H9 (cell line): ENCODE results near the gene RNF31. TPM values are rescaled to one million over a fixed set of nuclear protein-coding genes. Genes with fewer than 3 reads are reported as not detected.
A peak's percentile ranks its signal among the peaks of the same experiment; 100 is the strongest.

ENCODE experiments used
- DNase-seq: peaks from one replicate; pipeline ENCODE4 v3.0.0-alpha.2; 2017
- H2AFZ ChIP-seq: one replicate; pipeline ENCODE4 v1.6.1; 2013; ENCODE audit warnings: mild to moderate bottlenecking, low read length, control low read depth, moderate library complexity
- H2AK5ac ChIP-seq: 2 replicates; pipeline ENCODE4 v1.6.1; 2013; ENCODE audit warnings: low read length, control low read depth, mixed read lengths; ENCODE audit not compliant: insufficient read length
- H2BK120ac ChIP-seq: one replicate; pipeline ENCODE4 v1.6.1; 2013; ENCODE audit warnings: low read depth, mild to moderate bottlenecking, low read length, control low read depth, inconsistent platforms; ENCODE audit not compliant: poor library complexity, severe bottlenecking
- H2BK12ac ChIP-seq: 2 replicates; pipeline ENCODE4 v1.6.1; 2013; ENCODE audit warnings: low read length, control low read depth, mixed read lengths, low read depth; ENCODE audit not compliant: insufficient read length
- H2BK15ac ChIP-seq: 2 replicates; pipeline ENCODE4 v1.6.1; 2013; ENCODE audit warnings: low read depth, low read length, control low read depth
- H2BK20ac ChIP-seq: one replicate; pipeline ENCODE4 v1.6.1; 2013; ENCODE audit warnings: low read depth, mild to moderate bottlenecking, low read length, control low read depth, inconsistent platforms; ENCODE audit not compliant: poor library complexity, severe bottlenecking
- H2BK5ac ChIP-seq: 2 replicates; pipeline ENCODE4 v1.6.1; 2013; ENCODE audit warnings: low read length, control low read depth, mixed read lengths; ENCODE audit not compliant: insufficient read length
- H3K14ac ChIP-seq: 2 replicates; pipeline ENCODE4 v1.6.1; 2013; ENCODE audit warnings: low read length, control low read depth; ENCODE audit not compliant: insufficient read depth
- H3K18ac ChIP-seq: 2 replicates; pipeline ENCODE4 v1.6.1; 2013; ENCODE audit warnings: low read depth, mild to moderate bottlenecking, mixed read lengths, low read length, control low read depth; ENCODE audit not compliant: insufficient read length
- H3K23ac ChIP-seq: 2 replicates; pipeline ENCODE4 v1.6.1; 2013; ENCODE audit warnings: low read length, control low read depth, mixed read lengths, low read depth; ENCODE audit not compliant: insufficient read length
- H3K23me2 ChIP-seq: 2 replicates; pipeline ENCODE4 v1.6.1; 2013; ENCODE audit warnings: low read depth, mild to moderate bottlenecking, mixed read lengths, low read length, control low read depth; ENCODE audit not compliant: insufficient read length, poor library complexity, severe bottlenecking
- H3K27ac ChIP-seq: 2 replicates; pipeline ENCODE4 v1.5.1; 2013; ENCODE audit warnings: low read length, control low read depth, mixed read lengths, low read depth; ENCODE audit not compliant: insufficient read length
- H3K27me3 ChIP-seq: 2 replicates; pipeline ENCODE4 v1.6.1; 2013; ENCODE audit warnings: low read length, control low read depth, inconsistent platforms; ENCODE audit not compliant: insufficient read depth
- H3K4ac ChIP-seq: 2 replicates; pipeline ENCODE4 v1.6.1; 2013; ENCODE audit warnings: low read depth, mild to moderate bottlenecking, control low read depth, inconsistent platforms, low read length, moderate library complexity
- H3K4me1 ChIP-seq: 2 replicates; pipeline ENCODE4 v1.6.1; 2013; ENCODE audit warnings: low read length, control low read depth, inconsistent platforms; ENCODE audit not compliant: insufficient read depth
- H3K4me2 ChIP-seq: 2 replicates; pipeline ENCODE4 v1.6.1; 2013; ENCODE audit warnings: low read length, control low read depth, mixed read lengths; ENCODE audit not compliant: insufficient read length, insufficient read depth
- H3K56ac ChIP-seq: 2 replicates; pipeline ENCODE4 v1.6.1; 2013; ENCODE audit warnings: low read depth, mild to moderate bottlenecking, mixed read lengths, low read length, control low read depth; ENCODE audit not compliant: insufficient read length
- H3K79me1 ChIP-seq: 2 replicates; pipeline ENCODE4 v1.6.1; 2013; ENCODE audit warnings: low read depth, mild to moderate bottlenecking, moderate library complexity, low read length, control low read depth, inconsistent platforms; ENCODE audit not compliant: insufficient read depth, poor library complexity, severe bottlenecking
- H3K79me2 ChIP-seq: 2 replicates; pipeline ENCODE4 v1.6.1; 2013; ENCODE audit warnings: low read length, control low read depth, inconsistent platforms; ENCODE audit not compliant: insufficient read depth
- H3K9ac ChIP-seq: 2 replicates; pipeline ENCODE4 v1.6.1; 2013; ENCODE audit warnings: low read length, control low read depth, mixed read lengths; ENCODE audit not compliant: insufficient read length; ENCODE audit errors: extremely low read depth
- H3K9me3 ChIP-seq: one replicate; pipeline ENCODE4 v1.6.1; 2013; ENCODE audit warnings: low read depth, low read length, inconsistent platforms; ENCODE audit not compliant: control insufficient read depth
- H3T11ph ChIP-seq: one replicate; pipeline ENCODE4 v1.6.1; 2013; ENCODE audit warnings: mild to moderate bottlenecking, low read length, control low read depth, inconsistent platforms
- H4K20me1 ChIP-seq: one replicate; pipeline ENCODE4 v1.6.1; 2013; ENCODE audit not compliant: control insufficient read depth, insufficient read length, insufficient read depth
- H4K5ac ChIP-seq: 2 replicates; pipeline ENCODE4 v1.6.1; 2013; ENCODE audit warnings: low read depth, mild to moderate bottlenecking, mixed read lengths, low read length, control low read depth; ENCODE audit not compliant: insufficient read length
- H4K8ac ChIP-seq: replicated peaks from 2 replicates; pipeline ENCODE4 v1.6.1; 2013; ENCODE audit warnings: low read length, control low read depth, mixed read lengths, low read depth; ENCODE audit not compliant: insufficient read length
- H4K91ac ChIP-seq: 2 replicates; pipeline ENCODE4 v1.6.1; 2013; ENCODE audit warnings: low read depth, mild to moderate bottlenecking, moderate library complexity, mixed read lengths, low read length, control low read depth; ENCODE audit not compliant: insufficient read length
- H3K27ac Mint-ChIP-seq, 3 experiments: 2 replicates in 2 of 3; 3 replicates in 1 of 3; pipeline ENCODE4 v1.8.0; 2020 to 2021; ENCODE audit warnings: mixed read lengths in 3 of 3, mild to moderate bottlenecking in 1 of 3, moderate library complexity in 1 of 3
- H3K27me3 Mint-ChIP-seq: 2 replicates; pipeline ENCODE4 v1.8.0; 2021; ENCODE audit warnings: low read depth, mild to moderate bottlenecking, moderate library complexity, mixed read lengths
- H3K36me3 Mint-ChIP-seq, 3 experiments: 2 replicates in 2 of 3; 3 replicates in 1 of 3; pipeline ENCODE4 v1.8.0; 2020 to 2021; ENCODE audit warnings: low read depth in 3 of 3, mixed read lengths in 3 of 3; ENCODE audit not compliant: insufficient read depth in 1 of 3
- H3K4me1 Mint-ChIP-seq, 2 experiments: 2 replicates each; pipeline ENCODE4 v1.8.0; 2020; ENCODE audit warnings: mixed read lengths in 2 of 2
- H3K4me3 Mint-ChIP-seq, 2 experiments: 2 replicates in 1 of 2; 3 replicates in 1 of 2; pipeline ENCODE4 v1.8.0; 2020 to 2021; ENCODE audit warnings: mild to moderate bottlenecking in 2 of 2, mixed read lengths in 2 of 2, moderate library complexity in 1 of 2
- H3K9me3 Mint-ChIP-seq, 2 experiments: 2 replicates in 1 of 2; 3 replicates in 1 of 2; pipeline ENCODE4 v1.8.0; 2020; ENCODE audit warnings: mild to moderate bottlenecking in 2 of 2, mixed read lengths in 2 of 2, moderate library complexity in 1 of 2
- CTCF ChIP-seq: fragments of 200-600 bp; sonication (generic); conservative IDR thresholded peaks from 3 replicates; pipeline ENCODE4 v1.8.0; 2021; ENCODE audit warnings: antibody characterized with exemption, mild to moderate bottlenecking
- WGBS: extraction: QIAGEN DNeasy Blood & Tissue Kit; methylation state at CpG from one replicate; pipeline ENCODE4 v1.1.7; 2013; ENCODE audit warnings: missing lambda C conversion rate, low lambda C conversion rate, mixed read lengths; ENCODE audit not compliant: insufficient read length; ENCODE audit errors: extremely low coverage; 5-methylcytosine and 5-hydroxymethylcytosine counted together
- total RNA-seq: library from RNA; stranded (reverse); gene quantifications from 2 replicates; pipeline ENCODE4 v1.2.1, GENCODE V29; 2021

The RNF31 gene
- total RNA-seq, 1 experiment from 2014 or later = 87.3 TPM

- H3K14ac ChIP-seq = no peak overlapping the region
- no peak for DNase-seq
- H2AK5ac ChIP-seq = no peak overlapping the region
- H3K27me3 ChIP-seq = no peaks in the 10 kb centered on the region
- H2BK20ac ChIP-seq = no peak overlapping the region
- no peak overlapping the region for H2AFZ ChIP-seq
- H4K5ac ChIP-seq = no peak overlapping the region
- H3K27ac Mint-ChIP-seq = peak overlapping the region in 2 of 3 experiments; percentile 53 to 75; a peak in 2 of 7 replicates
- H2BK15ac ChIP-seq = no peak overlapping the region
- peak overlapping the region; percentile 82 to 85 for H3K4me3 Mint-ChIP-seq
- peaks cover 22 to 34% (median 27%) of the 10 kb centered on the region in 3 experiments for H3K36me3 Mint-ChIP-seq
- H3K79me1 ChIP-seq = peaks cover 2% of the 10 kb centered on the region
- no peak overlapping the region for H2BK120ac ChIP-seq
- TF ChIP-seq CTCF = no peak
- no peak overlapping the region for H3K56ac ChIP-seq
- H3K27ac ChIP-seq = no peak overlapping the region
- H3K18ac ChIP-seq = no peak overlapping the region
- no peak overlapping the region for H2BK12ac ChIP-seq
- H3K4me2 ChIP-seq = peak overlapping the region; percentile 58
- 0 out of 5 replicates have a peak, but pooled peaks cover 0 to 2% of the 10 kb centered on the region in 2 experiments for H3K9me3 Mint-ChIP-seq
- H3K23ac ChIP-seq = no peak overlapping the region
- WGBS = no CpG with 5 or more reads among the region's 13 CpGs
- H2BK5ac ChIP-seq = no peak overlapping the region
- no peak overlapping the region for H3K4ac ChIP-seq
- H3K23me2 ChIP-seq = peaks cover 10% of the 10 kb centered on the region
- no peak overlapping the region for H4K8ac ChIP-seq
- no peak overlapping the region for H4K91ac ChIP-seq
- no peaks in the 10 kb centered on the region for H3K4me1 ChIP-seq
- peaks cover 3% of the 10 kb centered on the region; the same call in 1 of the 2 replicates for H3K79me2 ChIP-seq
- H4K20me1 ChIP-seq = no peaks in the 10 kb centered on the region
- no peak overlapping the region for H3K9ac ChIP-seq
- H3K9me3 ChIP-seq = no peaks in the 10 kb centered on the region
- no peak overlapping the region for H3T11ph ChIP-seq
- H3K27me3 Mint-ChIP-seq = no peaks in the 10 kb centered on the region
- peaks cover 30 to 33% of the 10 kb centered on the region in 2 experiments for H3K4me1 Mint-ChIP-seq
Measured at GRCh38 chr14:24136684-24137528, 10.4 kb upstream of the RNF31 start.
